ENCODE measurements around the gene COX6B1.

DNA sequence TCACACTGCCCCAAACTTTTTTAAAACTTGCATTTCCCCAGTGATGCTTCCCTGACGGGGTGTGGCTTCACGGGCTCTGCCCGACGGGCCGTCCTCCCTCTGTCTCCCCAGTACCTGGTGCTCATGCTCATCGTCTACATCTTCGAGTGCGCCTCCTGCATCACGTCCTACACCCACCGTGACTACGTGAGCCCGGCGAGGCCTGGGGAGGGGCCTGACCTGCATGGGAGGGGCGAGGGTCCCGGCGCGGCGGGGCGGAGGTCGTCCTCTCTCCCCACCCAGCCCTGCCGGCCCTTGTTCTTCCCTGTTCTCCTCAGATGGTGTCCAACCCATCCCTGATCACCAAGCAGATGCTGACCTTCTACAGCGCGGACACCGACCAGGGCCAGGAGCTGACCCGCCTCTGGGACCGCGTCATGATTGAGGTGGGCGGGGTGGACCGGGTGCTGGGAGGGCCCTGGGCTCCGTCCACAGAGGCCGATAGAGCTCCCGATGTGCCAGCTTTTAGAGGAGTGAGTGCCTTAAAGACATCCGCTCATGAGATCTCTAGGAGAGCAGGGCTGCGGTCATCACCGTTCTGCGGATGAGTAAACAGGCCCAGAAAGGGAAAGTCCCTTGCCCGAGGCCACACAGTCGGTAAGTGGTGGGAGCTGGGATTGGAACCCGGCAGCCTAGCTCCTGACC is 25.1 kb downstream of the COX6B1 start:
- TF ChIP-seq, protein P1, sequence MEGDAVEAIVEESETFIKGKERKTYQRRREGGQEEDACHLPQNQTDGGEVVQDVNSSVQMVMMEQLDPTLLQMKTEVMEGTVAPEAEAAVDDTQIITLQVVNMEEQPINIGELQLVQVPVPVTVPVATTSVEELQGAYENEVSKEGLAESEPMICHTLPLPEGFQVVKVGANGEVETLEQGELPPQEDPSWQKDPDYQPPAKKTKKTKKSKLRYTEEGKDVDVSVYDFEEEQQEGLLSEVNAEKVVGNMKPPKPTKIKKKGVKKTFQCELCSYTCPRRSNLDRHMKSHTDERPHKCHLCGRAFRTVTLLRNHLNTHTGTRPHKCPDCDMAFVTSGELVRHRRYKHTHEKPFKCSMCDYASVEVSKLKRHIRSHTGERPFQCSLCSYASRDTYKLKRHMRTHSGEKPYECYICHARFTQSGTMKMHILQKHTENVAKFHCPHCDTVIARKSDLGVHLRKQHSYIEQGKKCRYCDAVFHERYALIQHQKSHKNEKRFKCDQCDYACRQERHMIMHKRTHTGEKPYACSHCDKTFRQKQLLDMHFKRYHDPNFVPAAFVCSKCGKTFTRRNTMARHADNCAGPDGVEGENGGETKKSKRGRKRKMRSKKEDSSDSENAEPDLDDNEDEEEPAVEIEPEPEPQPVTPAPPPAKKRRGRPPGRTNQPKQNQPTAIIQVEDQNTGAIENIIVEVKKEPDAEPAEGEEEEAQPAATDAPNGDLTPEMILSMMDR (IDR thresholded peaks at IDR 0.05; ENCODE audit: low read length) = no peak
- no peak for TF ChIP-seq EZH2 (optimal IDR thresholded peaks at IDR 0.05; ENCODE audit: low read depth, low read length)
